SK-N-SH treated with all-trans-retinoic acid at 6 μM for 48 hours (cell line): ENCODE data around the gene TRIP6.

Experiments
- ARNTL ChIP-seq: fragments of 450-650 bp; formaldehyde crosslinking; IDR thresholded peaks from 2 replicates; pipeline ENCODE4 v1.5.0; 2020; ENCODE audit warnings: low read depth, mild to moderate bottlenecking, moderate library complexity, borderline replicate concordance
- BACH2 ChIP-seq: fragments of 250-450 bp; sonication (Bioruptor Pico); IDR thresholded peaks from 2 replicates; pipeline ENCODE4 v1.9.0; 2021; ENCODE audit warnings: mild to moderate bottlenecking, borderline replicate concordance
- CSDC2 ChIP-seq: fragments of 250-450 bp; sonication (Bioruptor Pico); IDR thresholded peaks from 2 replicates; pipeline ENCODE4 v1.5.0; 2020; ENCODE audit warnings: mild to moderate bottlenecking, moderate library complexity
- GLIS3 ChIP-seq: fragments of 250-450 bp; sonication (Bioruptor Pico); IDR thresholded peaks from 2 replicates; pipeline ENCODE4 v1.5.0; 2020; ENCODE audit warnings: mild to moderate bottlenecking, moderate library complexity
- ISL1 ChIP-seq: fragments of 250-450 bp; sonication (Bioruptor Pico); IDR thresholded peaks from 2 replicates; pipeline ENCODE4 v2.1.2; 2022; ENCODE audit warnings: mild to moderate bottlenecking, moderate library complexity
- OSR1 ChIP-seq: fragments of 250-450 bp; sonication (Bioruptor Pico); IDR thresholded peaks from 2 replicates; pipeline ENCODE4 v1.8.0; 2022; ENCODE audit warnings: moderate library complexity, mild to moderate bottlenecking, inconsistent platforms
- TCF4 ChIP-seq: fragments of 250-450 bp; sonication (Bioruptor Pico); IDR thresholded peaks from 2 replicates; pipeline ENCODE4 v1.8.0; 2021; ENCODE audit warnings: mild to moderate bottlenecking, moderate library complexity, borderline replicate concordance
- ZFP30 ChIP-seq: fragments of 450-650 bp; formaldehyde crosslinking; IDR thresholded peaks from 2 replicates; pipeline ENCODE4 v1.5.0; 2022; ENCODE audit warnings: mild to moderate bottlenecking, moderate library complexity
- ZNF8 ChIP-seq: fragments of 450-650 bp; formaldehyde crosslinking; IDR thresholded peaks from 2 replicates; pipeline ENCODE4 v1.5.0; 2020; ENCODE audit warnings: mild to moderate bottlenecking, moderate library complexity
- TF ChIP-seq, protein P1 (sequence below): fragments of 250-450 bp; sonication (Bioruptor Pico); IDR thresholded peaks from 2 replicates; pipeline ENCODE4 v1.8.0; 2020; ENCODE audit warnings: mild to moderate bottlenecking, moderate library complexity, borderline replicate concordance
- TF ChIP-seq, protein P2 (sequence below): fragments of 250-450 bp; sonication (Bioruptor Pico); IDR thresholded peaks from 2 replicates; pipeline ENCODE4 v1.5.0; 2020; ENCODE audit warnings: mild to moderate bottlenecking, moderate library complexity
- TF ChIP-seq, protein P3 (sequence below): fragments of 250-450 bp; sonication (Bioruptor Pico); IDR thresholded peaks from 2 replicates; pipeline ENCODE4 v1.5.1; 2020; ENCODE audit warnings: low read depth, mild to moderate bottlenecking, moderate library complexity

DNA sequence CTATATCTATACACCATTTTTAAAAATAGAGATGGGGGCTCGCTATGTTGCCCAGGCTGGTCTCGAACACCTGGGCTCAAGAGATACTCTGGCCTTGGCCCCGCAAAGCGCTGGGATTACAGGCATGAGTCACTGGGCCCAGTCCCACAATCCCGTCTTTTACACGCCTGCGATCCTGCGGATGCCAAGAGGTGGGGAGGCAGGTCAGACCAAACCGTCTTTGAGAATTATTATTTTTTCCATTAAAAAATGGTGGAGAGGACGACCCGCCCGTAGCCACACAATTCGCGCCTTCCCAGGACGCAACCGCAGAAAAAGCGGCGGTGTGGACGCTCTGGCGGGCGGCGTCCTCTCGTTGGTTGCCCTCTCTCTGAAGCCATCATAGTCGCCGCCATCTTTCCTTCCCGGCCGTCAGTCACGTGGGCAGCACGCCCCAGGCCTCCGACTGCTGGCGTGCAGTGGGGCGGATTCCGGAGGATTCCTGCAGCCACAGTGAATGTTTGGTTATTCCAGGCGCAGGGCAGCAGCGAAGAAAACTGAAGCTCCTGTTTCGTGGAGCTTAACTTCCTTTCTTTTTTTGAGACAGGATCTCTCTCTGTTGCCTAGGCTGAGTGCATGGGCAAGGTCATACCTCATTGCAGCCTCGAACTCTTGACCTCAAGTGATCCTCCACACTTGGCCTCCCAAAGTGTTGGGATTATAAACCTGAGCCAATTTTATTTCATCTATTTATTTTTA lies 29.9 kb upstream of the TRIP6 start:
- TF ChIP-seq, protein P1, sequence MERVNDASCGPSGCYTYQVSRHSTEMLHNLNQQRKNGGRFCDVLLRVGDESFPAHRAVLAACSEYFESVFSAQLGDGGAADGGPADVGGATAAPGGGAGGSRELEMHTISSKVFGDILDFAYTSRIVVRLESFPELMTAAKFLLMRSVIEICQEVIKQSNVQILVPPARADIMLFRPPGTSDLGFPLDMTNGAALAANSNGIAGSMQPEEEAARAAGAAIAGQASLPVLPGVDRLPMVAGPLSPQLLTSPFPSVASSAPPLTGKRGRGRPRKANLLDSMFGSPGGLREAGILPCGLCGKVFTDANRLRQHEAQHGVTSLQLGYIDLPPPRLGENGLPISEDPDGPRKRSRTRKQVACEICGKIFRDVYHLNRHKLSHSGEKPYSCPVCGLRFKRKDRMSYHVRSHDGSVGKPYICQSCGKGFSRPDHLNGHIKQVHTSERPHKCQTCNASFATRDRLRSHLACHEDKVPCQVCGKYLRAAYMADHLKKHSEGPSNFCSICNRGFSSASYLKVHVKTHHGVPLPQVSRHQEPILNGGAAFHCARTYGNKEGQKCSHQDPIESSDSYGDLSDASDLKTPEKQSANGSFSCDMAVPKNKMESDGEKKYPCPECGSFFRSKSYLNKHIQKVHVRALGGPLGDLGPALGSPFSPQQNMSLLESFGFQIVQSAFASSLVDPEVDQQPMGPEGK (CRISPR knock-in tag) = no peak
- TF ChIP-seq, protein P2, sequence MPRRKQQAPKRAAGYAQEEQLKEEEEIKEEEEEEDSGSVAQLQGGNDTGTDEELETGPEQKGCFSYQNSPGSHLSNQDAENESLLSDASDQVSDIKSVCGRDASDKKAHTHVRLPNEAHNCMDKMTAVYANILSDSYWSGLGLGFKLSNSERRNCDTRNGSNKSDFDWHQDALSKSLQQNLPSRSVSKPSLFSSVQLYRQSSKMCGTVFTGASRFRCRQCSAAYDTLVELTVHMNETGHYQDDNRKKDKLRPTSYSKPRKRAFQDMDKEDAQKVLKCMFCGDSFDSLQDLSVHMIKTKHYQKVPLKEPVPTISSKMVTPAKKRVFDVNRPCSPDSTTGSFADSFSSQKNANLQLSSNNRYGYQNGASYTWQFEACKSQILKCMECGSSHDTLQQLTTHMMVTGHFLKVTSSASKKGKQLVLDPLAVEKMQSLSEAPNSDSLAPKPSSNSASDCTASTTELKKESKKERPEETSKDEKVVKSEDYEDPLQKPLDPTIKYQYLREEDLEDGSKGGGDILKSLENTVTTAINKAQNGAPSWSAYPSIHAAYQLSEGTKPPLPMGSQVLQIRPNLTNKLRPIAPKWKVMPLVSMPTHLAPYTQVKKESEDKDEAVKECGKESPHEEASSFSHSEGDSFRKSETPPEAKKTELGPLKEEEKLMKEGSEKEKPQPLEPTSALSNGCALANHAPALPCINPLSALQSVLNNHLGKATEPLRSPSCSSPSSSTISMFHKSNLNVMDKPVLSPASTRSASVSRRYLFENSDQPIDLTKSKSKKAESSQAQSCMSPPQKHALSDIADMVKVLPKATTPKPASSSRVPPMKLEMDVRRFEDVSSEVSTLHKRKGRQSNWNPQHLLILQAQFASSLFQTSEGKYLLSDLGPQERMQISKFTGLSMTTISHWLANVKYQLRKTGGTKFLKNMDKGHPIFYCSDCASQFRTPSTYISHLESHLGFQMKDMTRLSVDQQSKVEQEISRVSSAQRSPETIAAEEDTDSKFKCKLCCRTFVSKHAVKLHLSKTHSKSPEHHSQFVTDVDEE = no peak
- TF ChIP-seq, protein P3, sequence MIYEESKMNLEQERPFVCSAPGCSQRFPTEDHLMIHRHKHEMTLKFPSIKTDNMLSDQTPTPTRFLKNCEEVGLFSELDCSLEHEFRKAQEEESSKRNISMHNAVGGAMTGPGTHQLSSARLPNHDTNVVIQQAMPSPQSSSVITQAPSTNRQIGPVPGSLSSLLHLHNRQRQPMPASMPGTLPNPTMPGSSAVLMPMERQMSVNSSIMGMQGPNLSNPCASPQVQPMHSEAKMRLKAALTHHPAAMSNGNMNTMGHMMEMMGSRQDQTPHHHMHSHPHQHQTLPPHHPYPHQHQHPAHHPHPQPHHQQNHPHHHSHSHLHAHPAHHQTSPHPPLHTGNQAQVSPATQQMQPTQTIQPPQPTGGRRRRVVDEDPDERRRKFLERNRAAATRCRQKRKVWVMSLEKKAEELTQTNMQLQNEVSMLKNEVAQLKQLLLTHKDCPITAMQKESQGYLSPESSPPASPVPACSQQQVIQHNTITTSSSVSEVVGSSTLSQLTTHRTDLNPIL (CRISPR knock-in tag) = no peak
- TF ChIP-seq OSR1 (CRISPR knock-in tag) (no peak), BACH2 (CRISPR knock-in tag) (no peak), CSDC2 (CRISPR knock-in tag) (no peak), GLIS3 (CRISPR knock-in tag) (no peak), ZFP30 (no peak), ARNTL (CRISPR knock-in tag) (no peak), ZNF8 (CRISPR knock-in tag) (no peak), TCF4 (CRISPR knock-in tag) (no peak), ISL1 (no peak)
